HEK293 (cell line): ENCODE measurements around the gene SIK3.

Experiments
- CTCF ChIA-PET: fragments of 350-600 bp; formaldehyde crosslinking; extraction: SDS; loops from one replicate; lab custom pipeline; 2021; ENCODE audit warnings: antibody characterized with exemption; lab: Yijun Ruan, JAX
- POLR2A ChIA-PET: fragments of 300-600 bp; formaldehyde crosslinking; extraction: SDS; loops from one replicate; lab custom pipeline; 2020; ENCODE audit warnings: antibody characterized with exemption, inconsistent platforms; lab: Yijun Ruan, JAX
- H3K27ac ChIP-seq: fragments of 200-500 bp; sonication (Bioruptor generic); 2 replicates; pipeline ENCODE4 v1.5.1; 2014; ENCODE audit warnings: low read depth, low read length, control low read depth, inconsistent platforms; ENCODE audit errors: extremely low read depth
- H3K36me3 ChIP-seq, 2 experiments: fragments of 200-500 bp in 1 of 2; sonication (Bioruptor generic) in 1 of 2; 1 replicate in 1 of 2; 2 replicates in 1 of 2; pipeline ENCODE4 v1.5.1; 2014 to 2017; ENCODE audit warnings: inconsistent platforms in 2 of 2, low read length in 2 of 2; ENCODE audit not compliant: control insufficient read depth in 2 of 2, insufficient read depth in 1 of 2
- H3K4me1 ChIP-seq: fragments of 200-500 bp; sonication (Bioruptor generic); 2 replicates; pipeline ENCODE4 v1.5.1; 2014; ENCODE audit warnings: mild to moderate bottlenecking, low read length, inconsistent platforms; ENCODE audit not compliant: control insufficient read depth, insufficient read depth
- H3K4me3 ChIP-seq: 2 replicates; pipeline ENCODE4 v1.5.1; 2011; ENCODE audit warnings: low read depth, mild to moderate bottlenecking, control low read depth, low read length, moderate library complexity
- H3K9me3 ChIP-seq: fragments of 200-500 bp; sonication (Bioruptor generic); 2 replicates; pipeline ENCODE4 v1.5.1; 2014; ENCODE audit warnings: low read depth, low read length, inconsistent platforms; ENCODE audit not compliant: control insufficient read depth, insufficient read depth
- BCL6B ChIP-seq: fragments of 450-650 bp; formaldehyde crosslinking; IDR thresholded peaks from 2 replicates; pipeline ENCODE4 v1.5.1; 2017; ENCODE audit warnings: missing biosample characterization, missing genetic modification characterization
- INSM2 ChIP-seq: fragments of 450-650 bp; formaldehyde crosslinking; IDR thresholded peaks from 2 replicates; pipeline ENCODE4 v1.5.1; 2016; ENCODE audit warnings: missing biosample characterization, missing genetic modification characterization
- OVOL3 ChIP-seq: fragments of 450-650 bp; formaldehyde crosslinking; IDR thresholded peaks from 2 replicates; pipeline ENCODE4 v1.5.1; 2016; ENCODE audit warnings: missing biosample characterization, missing genetic modification characterization
- PRDM4 ChIP-seq: fragments of 450-650 bp; formaldehyde crosslinking; IDR thresholded peaks from 2 replicates; pipeline ENCODE4 v1.5.1; 2017; ENCODE audit warnings: missing biosample characterization, missing genetic modification characterization
- SP2 ChIP-seq: fragments of 450-650 bp; formaldehyde crosslinking; IDR thresholded peaks from 2 replicates; pipeline ENCODE4 v1.5.1; 2016; ENCODE audit warnings: missing biosample characterization, missing genetic modification characterization
- ZBTB11 ChIP-seq: fragments of 450-650 bp; formaldehyde crosslinking; conservative IDR thresholded peaks from 2 replicates; pipeline ENCODE4 v1.5.1; 2016; ENCODE audit warnings: low read depth, missing biosample characterization, missing genetic modification characterization
- ZBTB17 ChIP-seq: fragments of 450-650 bp; formaldehyde crosslinking; IDR thresholded peaks from 2 replicates; pipeline ENCODE4 v1.5.1; 2016; ENCODE audit warnings: missing biosample characterization, missing genetic modification characterization
- ZFHX2 ChIP-seq: fragments of 450-650 bp; formaldehyde crosslinking; conservative IDR thresholded peaks from 2 replicates; pipeline ENCODE4 v1.5.1; 2016; ENCODE audit warnings: missing biosample characterization, missing genetic modification characterization
- ZNF114 ChIP-seq: fragments of 450-650 bp; formaldehyde crosslinking; IDR thresholded peaks from 2 replicates; pipeline ENCODE4 v1.5.0; 2017; ENCODE audit warnings: missing biosample characterization, missing genetic modification characterization
- ZNF202 ChIP-seq: fragments of 450-650 bp; formaldehyde crosslinking; IDR thresholded peaks from 2 replicates; pipeline ENCODE4 v1.5.1; 2016; ENCODE audit warnings: missing biosample characterization, missing genetic modification characterization, borderline replicate concordance
- ZNF292 ChIP-seq: fragments of 450-650 bp; formaldehyde crosslinking; IDR thresholded peaks from 2 replicates; pipeline ENCODE4 v1.5.1; 2016; ENCODE audit warnings: low read depth, missing biosample characterization, missing genetic modification characterization, borderline replicate concordance
- ZNF341 ChIP-seq: fragments of 450-650 bp; formaldehyde crosslinking; IDR thresholded peaks from 2 replicates; pipeline ENCODE4; 2016; ENCODE audit warnings: low read depth, missing biosample characterization, missing genetic modification characterization
- ZNF391 ChIP-seq: fragments of 450-650 bp; formaldehyde crosslinking; IDR thresholded peaks from 2 replicates; pipeline ENCODE4 v1.5.1; 2016; ENCODE audit warnings: low read depth, missing biosample characterization, missing genetic modification characterization, borderline replicate concordance
- ZNF433 ChIP-seq: fragments of 450-650 bp; formaldehyde crosslinking; IDR thresholded peaks from 2 replicates; pipeline ENCODE4 v1.5.1; 2016; ENCODE audit warnings: missing biosample characterization, missing genetic modification characterization, low read depth
- ZNF488 ChIP-seq: fragments of 450-650 bp; formaldehyde crosslinking; IDR thresholded peaks from 2 replicates; pipeline ENCODE4 v1.5.1; 2016; ENCODE audit warnings: missing biosample characterization, missing genetic modification characterization
- ZNF600 ChIP-seq: fragments of 450-650 bp; formaldehyde crosslinking; IDR thresholded peaks from 2 replicates; pipeline ENCODE4 v1.5.1; 2016; ENCODE audit warnings: missing biosample characterization, missing genetic modification characterization
- ZNF610 ChIP-seq: fragments of 450-650 bp; formaldehyde crosslinking; IDR thresholded peaks from 2 replicates; pipeline ENCODE4 v1.5.1; 2016; ENCODE audit warnings: missing biosample characterization, missing genetic modification characterization, borderline replicate concordance
- ZNF654 ChIP-seq: fragments of 450-650 bp; formaldehyde crosslinking; IDR thresholded peaks from 2 replicates; pipeline ENCODE4 v1.5.1; 2016; ENCODE audit warnings: low read depth, missing biosample characterization, missing genetic modification characterization
- ZNF692 ChIP-seq: fragments of 450-650 bp; formaldehyde crosslinking; IDR thresholded peaks from 2 replicates; pipeline ENCODE4 v1.5.1; 2016; ENCODE audit warnings: missing biosample characterization, missing genetic modification characterization
- ZNF791 ChIP-seq: fragments of 450-650 bp; formaldehyde crosslinking; IDR thresholded peaks from 2 replicates; pipeline ENCODE4 v1.5.1; 2016; ENCODE audit warnings: missing biosample characterization, missing genetic modification characterization
- ZSCAN5A ChIP-seq: fragments of 450-650 bp; formaldehyde crosslinking; IDR thresholded peaks from 2 replicates; pipeline ENCODE4 v1.5.1; 2016; ENCODE audit warnings: missing biosample characterization, missing genetic modification characterization

Gene SIK3

GRCh38 chr11:116866804-116867455 is 231.3 kb downstream of the SIK3 start:
- POLR2A ChIA-PET, result interaction anchor here (0.6 kb wide), 1 partner anchor 429 kb away, joined by 5 read pairs; no protein-coding TSS in a partner anchor
- Histone ChIP-seq H3K4me1 (no peaks in the 10 kb centered on the region), H3K36me3 (peaks cover 0 to 97% of the 10 kb centered on the region in 2 experiments; a peak in 2 of 3 replicates), H3K27ac (no peak overlapping the region), H3K9me3 (no peaks in the 10 kb centered on the region), H3K4me3 (no peak overlapping the region)
- no peak for TF ChIP-seq PRDM4 (tag by site-specific recombination)
- no peak for TF ChIP-seq ZNF692 (tag by site-specific recombination)
- TF ChIP-seq BCL6B, result no peak
- TF ChIP-seq ZNF791 (tag by site-specific recombination), result no peak
- no peak for TF ChIP-seq INSM2 (tag by site-specific recombination)
- no peak for TF ChIP-seq ZNF391 (tag by site-specific recombination)
- TF ChIP-seq ZNF600 (tag by site-specific recombination), result no peak
- no peak for TF ChIP-seq ZBTB17 (tag by site-specific recombination)
- TF ChIP-seq ZNF292 (tag by site-specific recombination), result no peak
- TF ChIP-seq ZNF114, result no peak
- TF ChIP-seq SP2 (tag by site-specific recombination), result no peak
- no peak for TF ChIP-seq ZNF610 (tag by site-specific recombination)
- no peak for TF ChIP-seq ZNF202 (tag by site-specific recombination)
- TF ChIP-seq OVOL3 (tag by site-specific recombination), result no peak
- CTCF ChIA-PET, result no interaction called here

- Histone ChIP-seq H3K36me3 (peaks cover 0 to 97% of the 10 kb centered on the region in 2 experiments; a peak in 2 of 3 replicates), H3K9me3 (no peaks in the 10 kb centered on the region), H3K4me1 (no peaks in the 10 kb centered on the region), H3K4me3 (no peak overlapping the region), H3K27ac (no peak overlapping the region)
- ChIA-PET CTCF (interaction anchor here (1.3 kb wide), 1 partner anchor 15 kb away, joined by 3 read pairs; no protein-coding TSS in a partner anchor), POLR2A (no interaction called here)
- no peak for TF ChIP-seq ZNF433 (tag by site-specific recombination)
- no peak for TF ChIP-seq ZNF341 (tag by site-specific recombination)
- no peak for TF ChIP-seq ZBTB11 (tag by site-specific recombination)
- no peak for TF ChIP-seq ZSCAN5A (tag by site-specific recombination)
- TF ChIP-seq ZNF654 (tag by site-specific recombination), result no peak
- TF ChIP-seq ZNF488 (tag by site-specific recombination), result no peak
- TF ChIP-seq ZFHX2 (tag by site-specific recombination), result no peak
Measured at GRCh38 chr11:116865696-116866095, 232.5 kb downstream of the SIK3 start.
